Stimulated activated naive CD4-positive, alpha-beta T cell treated with Interleukin-2 at 50 U/mL for 16 hours (primary cell): Measurements from ENCODE around the gene DNAJC4.

Experiments used
- DNase-seq: peaks from one replicate; lab custom pipeline; 2025; lab: John Stamatoyannopoulos, UW

The DNAJC4 gene

GRCh38 chr11:64230171-64230984 lies at the start of gene DNAJC4:
TSS of gene DNAJC4 (plus strand) at chr11:64230548. CDS start at chr11:64230855, 307 bp downstream.
- peak; percentile 91 for DNase-seq

GRCh38 chr11:64180891-64181290 lies 49.5 kb upstream of the DNAJC4 start:
- no peak for DNase-seq

- DNase-seq = no peak
Measured at GRCh38 chr11:64181506-64182411, 48.6 kb upstream of the DNAJC4 start.

- DNase-seq = no peak
Measured at GRCh38 chr11:64183890-64184289, 46.5 kb upstream of the DNAJC4 start.

GRCh38 chr11:64185175-64185692 lies 45.1 kb upstream of the DNAJC4 start:
- peak; percentile 37 for DNase-seq

GRCh38 chr11:64185693-64186491 lies 44.5 kb upstream of the DNAJC4 start, which contains the start of gene STIP1:
TSS of gene STIP1 (plus strand) at chr11:64186171. CDS start at chr11:64186262, 91 bp downstream.
- peak; percentile 100 for DNase-seq

GRCh38 chr11:64186492-64187165 lies 43.7 kb upstream of the DNAJC4 start:
- DNase-seq = no peak

- DNase-seq = no peak
Measured at GRCh38 chr11:64192434-64192833, 37.9 kb upstream of the DNAJC4 start.

- no peak for DNase-seq
Measured at GRCh38 chr11:64196626-64197025, 33.7 kb upstream of the DNAJC4 start.

- no peak for DNase-seq
Measured at GRCh38 chr11:64198511-64198910, 31.8 kb upstream of the DNAJC4 start.

- no peak for DNase-seq
Measured at GRCh38 chr11:64201543-64201942, 28.8 kb upstream of the DNAJC4 start.

GRCh38 chr11:64202992-64203391 lies 27.4 kb upstream of the DNAJC4 start:
- no peak for DNase-seq

- DNase-seq = no peak
Measured at GRCh38 chr11:64203421-64204079, 26.8 kb upstream of the DNAJC4 start.

- DNase-seq = no peak
Measured at GRCh38 chr11:64204080-64204440, 26.3 kb upstream of the DNAJC4 start.

- peak; percentile 63 for DNase-seq
Measured at GRCh38 chr11:64204464-64204989, 25.8 kb upstream of the DNAJC4 start.

- DNase-seq = peak; percentile 60
Measured at GRCh38 chr11:64206457-64207255, 23.7 kb upstream of the DNAJC4 start, which contains the start of gene FERMT3. TSS of gene FERMT3 (plus strand) at chr11:64206721. CDS start at chr11:64207365, 644 bp downstream.

GRCh38 chr11:64207256-64208085 lies 22.9 kb upstream of the DNAJC4 start:
- DNase-seq = peak; percentile 83

GRCh38 chr11:64208086-64208795 lies 22.1 kb upstream of the DNAJC4 start:
- DNase-seq = no peak
